GM19035 (cell line): Measurements from ENCODE around the gene HHEX.
"Not testable (repeated sequence)": the region's sequence is repeated elsewhere in the genome, so short reads cannot be mapped to it uniquely, and the experiment has no call there.

ENCODE experiments used
- ATAC-seq: cut with Tn5 transposase; IDR thresholded peaks from one replicate; pipeline ENCODE4 v1.9.1; 2021; ENCODE audit not compliant: unreplicated experiment

The HHEX gene

DNA sequence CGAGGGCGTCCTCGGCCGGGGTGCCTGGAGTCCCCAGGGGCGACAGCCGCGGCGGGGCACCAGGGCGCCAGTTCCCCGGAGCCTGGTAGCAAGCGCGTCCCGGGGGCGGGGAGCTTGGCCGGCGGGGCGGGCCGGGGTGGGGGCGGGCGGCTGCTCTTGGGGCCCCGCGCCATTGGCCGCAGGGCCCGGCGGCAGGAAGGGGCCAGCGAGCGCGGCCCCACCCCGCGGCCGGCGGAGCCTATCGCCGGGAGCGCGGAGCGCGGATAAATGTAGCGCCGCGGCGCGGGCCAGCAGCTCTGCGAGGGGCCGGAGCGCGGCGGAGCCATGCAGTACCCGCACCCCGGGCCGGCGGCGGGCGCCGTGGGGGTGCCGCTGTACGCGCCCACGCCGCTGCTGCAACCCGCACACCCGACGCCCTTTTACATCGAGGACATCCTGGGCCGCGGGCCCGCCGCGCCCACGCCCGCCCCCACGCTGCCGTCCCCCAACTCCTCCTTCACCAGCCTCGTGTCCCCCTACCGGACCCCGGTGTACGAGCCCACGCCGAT lies at the start of gene HHEX:
TSS of gene HHEX (plus strand) at position 293 of the 548 bp plus-strand sequence. CDS start at position 325, 32 bp downstream.
- peak; percentile 64 for ATAC-seq

- no peak for ATAC-seq
Measured at GRCh38 chr10:92640107-92640506, 49.6 kb upstream of the HHEX start.

GRCh38 chr10:92641492-92641891 lies 48.3 kb upstream of the HHEX start:
- ATAC-seq = no peak

DNA sequence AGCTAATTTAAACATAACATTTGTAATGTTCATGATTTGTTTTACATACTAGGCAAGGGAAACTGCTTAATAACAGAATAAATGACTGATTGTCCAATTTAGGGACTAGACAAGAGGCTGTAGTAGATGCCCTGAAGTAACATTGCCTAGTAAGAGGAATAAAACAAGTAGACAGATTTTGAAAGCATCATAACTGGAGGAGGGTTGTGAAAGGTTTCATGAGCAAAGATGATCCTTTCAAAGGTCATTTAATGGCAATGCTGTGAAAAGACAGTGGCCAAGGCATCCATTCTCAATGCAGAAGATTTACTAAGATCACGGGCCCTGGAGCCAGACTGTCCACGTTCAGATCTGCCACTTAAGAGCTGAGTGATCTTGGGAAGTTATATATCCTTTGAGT lies 44.8 kb upstream of the HHEX start:
- ATAC-seq = no peak

DNA sequence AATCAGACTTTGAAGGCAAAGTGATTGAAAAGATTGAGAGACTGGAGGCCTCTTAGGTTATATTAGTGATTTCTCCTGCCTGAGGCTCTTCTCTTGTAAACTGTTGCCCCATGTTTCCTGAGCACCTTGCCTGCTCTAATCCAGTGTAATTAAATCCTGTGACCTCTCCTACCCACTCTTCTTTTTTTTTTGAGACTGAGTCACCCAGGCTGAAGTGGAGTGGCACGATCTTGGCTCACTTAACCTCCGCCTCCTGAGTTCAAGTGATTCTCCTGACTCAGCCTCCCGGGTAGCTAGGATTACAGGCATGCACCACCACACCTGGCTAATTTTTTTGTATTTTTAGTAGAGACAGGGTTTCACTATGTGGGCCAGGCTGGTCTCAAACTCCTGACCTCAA lies 38.9 kb upstream of the HHEX start:
- ATAC-seq = not testable (repeated sequence)

GRCh38 chr10:92655426-92655825 lies 34.3 kb upstream of the HHEX start:
- ATAC-seq = no peak

DNA sequence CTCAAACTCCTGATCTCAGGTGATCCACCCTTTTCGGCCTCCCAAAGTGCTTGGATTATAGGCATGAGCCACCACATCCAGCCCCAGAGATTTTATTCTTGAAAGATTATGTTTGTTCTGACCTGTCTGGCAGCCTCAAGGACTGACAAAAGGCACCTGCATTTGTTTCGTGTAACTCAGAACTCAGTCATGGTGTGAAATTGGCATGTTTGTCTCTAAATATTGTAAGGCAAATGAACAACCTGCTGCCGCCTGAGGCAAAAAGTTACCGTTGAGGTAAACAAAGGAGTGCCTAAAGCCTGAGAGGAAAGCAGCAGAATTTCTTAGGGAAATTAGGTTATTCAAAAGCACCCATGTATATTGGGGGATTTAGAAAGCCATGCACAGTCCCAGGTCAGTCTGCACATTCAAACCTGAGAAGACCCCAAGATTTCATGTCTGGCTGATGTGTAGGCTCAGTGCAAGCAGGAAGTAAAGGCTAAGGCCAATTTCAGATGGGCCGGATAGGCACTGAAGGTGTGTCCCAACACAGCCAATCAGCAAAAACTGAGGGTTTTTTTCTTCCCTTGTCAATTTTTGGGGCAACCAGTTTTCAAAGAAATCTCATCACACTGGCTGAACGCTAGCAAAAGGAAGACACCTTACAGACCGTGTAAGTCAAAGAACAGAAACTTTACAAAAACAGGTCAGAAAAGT lies 33.3 kb upstream of the HHEX start:
- no peak for ATAC-seq

DNA sequence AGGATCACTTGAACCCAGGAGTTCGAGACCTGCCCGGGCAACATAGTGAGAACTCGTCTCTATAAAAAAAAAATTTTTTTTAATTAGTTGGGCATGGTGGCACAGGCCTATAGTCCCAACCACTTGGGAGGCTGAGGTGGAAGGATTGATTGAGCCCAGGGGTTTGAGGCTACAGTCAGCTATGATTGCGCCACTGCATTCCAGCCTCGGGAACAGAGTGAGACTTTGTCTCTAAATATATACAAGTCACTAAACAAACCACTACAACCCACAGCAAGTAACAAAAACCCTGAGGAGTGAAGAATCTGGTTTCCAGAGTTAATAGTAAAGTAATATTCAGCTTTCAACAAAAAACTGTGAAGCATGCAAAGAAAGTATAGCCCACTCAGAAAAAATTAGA lies 32.7 kb upstream of the HHEX start:
- ATAC-seq = no peak

- no peak for ATAC-seq
Measured at GRCh38 chr10:92662848-92663247, 26.9 kb upstream of the HHEX start.

DNA sequence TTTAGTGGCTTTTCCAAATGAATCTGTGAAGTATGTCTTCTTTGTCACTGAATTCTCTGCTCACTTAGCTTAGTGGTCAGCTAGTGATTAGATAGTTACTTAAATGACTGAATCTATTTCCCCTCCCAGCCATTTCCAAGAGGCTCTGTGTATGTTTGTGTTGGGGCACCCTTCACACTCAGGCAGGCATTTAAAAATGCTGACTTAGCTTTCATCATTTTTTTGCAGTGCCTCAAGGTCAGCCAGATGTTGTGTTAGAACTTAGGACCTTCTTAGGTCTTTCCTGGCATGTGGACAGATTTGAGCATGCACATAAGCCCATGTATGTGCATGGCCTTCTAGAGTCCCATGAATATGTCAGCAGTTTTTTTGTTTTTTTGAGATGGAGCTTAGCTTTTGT lies 25.4 kb upstream of the HHEX start:
- no peak for ATAC-seq

- ATAC-seq = no peak
Measured at GRCh38 chr10:92667078-92667477, 22.7 kb upstream of the HHEX start.

- no peak for ATAC-seq
Measured at GRCh38 chr10:92677708-92678107, 12.0 kb upstream of the HHEX start.

- no peak for ATAC-seq
Measured at GRCh38 chr10:92678206-92678605, 11.5 kb upstream of the HHEX start.

DNA sequence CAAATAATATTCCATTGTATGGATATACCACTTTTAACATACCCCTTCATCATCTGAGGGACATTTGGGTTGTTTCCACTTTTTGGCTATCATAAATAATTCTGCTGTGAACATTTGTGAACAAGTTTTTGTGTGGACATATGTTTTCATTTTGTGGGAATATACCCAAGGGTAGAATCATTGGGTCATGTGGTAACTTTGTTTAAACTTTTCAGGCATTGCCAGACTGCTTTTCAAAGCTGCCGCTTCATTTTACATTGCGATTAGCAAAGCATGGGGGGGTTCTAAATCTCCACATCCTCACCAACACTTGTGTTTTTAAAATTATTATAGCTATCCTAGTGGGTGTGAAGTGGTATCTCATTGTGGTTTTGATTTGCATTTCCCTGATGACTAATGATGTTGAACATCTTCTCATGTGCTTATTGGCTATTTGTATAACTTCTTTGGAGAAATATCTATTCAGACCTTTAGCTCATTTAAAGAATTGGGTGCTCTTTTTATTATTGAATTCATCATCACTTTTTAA lies 8.4 kb upstream of the HHEX start:
- ATAC-seq = no peak

- no peak for ATAC-seq
Measured at GRCh38 chr10:92688573-92688926, 1.2 kb upstream of the HHEX start.

DNA sequence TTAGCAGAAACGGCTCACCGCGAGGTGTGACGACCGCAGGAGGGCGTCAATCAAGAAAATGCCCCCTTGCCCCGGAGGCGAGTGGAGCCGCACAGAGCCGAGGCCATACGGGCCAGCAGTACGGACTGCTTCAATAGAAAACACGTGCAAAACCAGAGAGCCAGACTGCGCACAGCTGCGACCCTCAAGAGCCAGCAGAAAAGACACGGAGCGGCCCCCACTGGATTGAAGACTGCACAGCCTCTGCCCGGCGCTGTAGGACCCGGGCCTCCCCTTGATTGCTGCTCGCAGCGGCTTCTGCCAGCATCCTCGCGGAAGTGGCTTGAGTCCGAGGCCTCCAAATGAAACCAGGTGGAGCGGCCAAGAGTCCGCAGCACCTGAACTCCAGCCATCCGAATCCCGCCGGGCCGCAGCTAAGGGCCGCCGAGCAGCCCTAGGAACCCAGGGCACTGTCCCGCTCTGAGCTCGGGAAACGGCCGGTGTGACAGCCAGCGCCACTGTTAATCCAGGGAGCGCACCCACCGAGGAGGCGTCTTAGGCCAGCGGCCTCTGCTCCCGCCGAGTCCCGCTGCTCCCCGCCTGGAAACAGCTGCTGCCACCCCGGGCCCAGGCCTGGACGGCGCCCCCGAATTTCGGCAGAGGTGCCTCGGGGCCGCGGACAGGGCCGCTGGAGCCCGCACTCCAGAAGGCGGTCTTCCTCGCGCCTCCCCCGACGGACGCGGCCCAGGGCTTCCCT lies 660 bp upstream of the HHEX start:
- peak; percentile 19 for ATAC-seq

- ATAC-seq = peak; percentile 38
Measured at GRCh38 chr10:92690211-92690914, 608 bp downstream of the HHEX start.

DNA sequence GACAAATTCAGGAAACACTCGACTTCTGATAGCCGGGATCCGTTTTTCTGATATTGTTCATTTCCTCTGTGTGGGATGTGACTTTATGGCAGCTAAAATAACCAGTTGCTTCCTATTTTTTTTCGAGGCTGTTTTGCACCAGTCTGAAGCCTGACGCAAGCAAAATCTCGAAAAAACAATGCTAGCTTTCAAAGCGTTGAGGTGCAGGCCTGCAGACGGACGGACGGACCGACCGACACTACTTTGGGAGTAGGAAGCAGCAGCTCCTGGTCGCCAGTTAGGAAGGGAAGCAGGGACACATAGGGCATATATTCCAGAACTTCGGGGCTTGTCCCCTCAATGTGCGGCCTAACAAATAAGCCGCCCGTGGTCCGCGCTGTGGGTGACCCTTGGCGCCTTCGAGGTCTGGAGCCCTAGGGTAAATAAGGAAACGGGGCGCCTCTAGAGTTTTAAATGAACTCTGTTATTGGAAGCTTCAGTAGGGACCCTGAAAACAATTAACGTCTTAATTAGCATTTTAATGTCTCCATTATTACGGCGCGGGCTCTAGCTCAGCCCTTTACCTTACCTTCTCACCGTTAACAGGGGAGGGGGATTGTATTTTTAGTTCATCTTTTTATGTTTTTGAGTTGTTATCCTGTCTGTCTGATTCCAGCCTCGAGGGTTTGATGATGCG lies 1.3 kb downstream of the HHEX start:
- ATAC-seq = no peak

DNA sequence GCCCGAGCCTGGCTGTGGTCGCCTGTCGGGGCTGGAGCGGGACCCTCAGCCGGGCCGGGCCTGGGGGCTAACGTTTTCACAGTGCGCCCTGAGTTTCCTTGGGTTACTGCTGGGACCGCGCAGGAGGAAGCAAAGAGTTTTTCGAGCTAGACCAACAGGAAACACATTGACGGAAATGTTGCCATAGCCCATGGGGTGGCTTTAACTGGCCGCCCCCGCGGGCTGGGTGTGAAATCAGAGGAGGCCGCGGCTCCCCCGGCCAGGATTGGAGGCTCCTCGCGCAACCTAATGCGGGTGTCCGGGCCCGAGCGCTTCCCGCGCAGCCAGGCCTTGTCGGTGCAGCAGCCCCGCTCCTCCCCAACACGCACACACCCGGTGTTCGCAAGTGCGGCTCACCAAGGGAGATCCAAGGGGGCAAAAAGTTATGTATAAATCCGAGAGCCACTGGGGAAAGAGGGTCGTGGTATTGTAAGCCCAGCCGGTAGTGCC lies 1.9 kb downstream of the HHEX start:
- no peak for ATAC-seq

DNA sequence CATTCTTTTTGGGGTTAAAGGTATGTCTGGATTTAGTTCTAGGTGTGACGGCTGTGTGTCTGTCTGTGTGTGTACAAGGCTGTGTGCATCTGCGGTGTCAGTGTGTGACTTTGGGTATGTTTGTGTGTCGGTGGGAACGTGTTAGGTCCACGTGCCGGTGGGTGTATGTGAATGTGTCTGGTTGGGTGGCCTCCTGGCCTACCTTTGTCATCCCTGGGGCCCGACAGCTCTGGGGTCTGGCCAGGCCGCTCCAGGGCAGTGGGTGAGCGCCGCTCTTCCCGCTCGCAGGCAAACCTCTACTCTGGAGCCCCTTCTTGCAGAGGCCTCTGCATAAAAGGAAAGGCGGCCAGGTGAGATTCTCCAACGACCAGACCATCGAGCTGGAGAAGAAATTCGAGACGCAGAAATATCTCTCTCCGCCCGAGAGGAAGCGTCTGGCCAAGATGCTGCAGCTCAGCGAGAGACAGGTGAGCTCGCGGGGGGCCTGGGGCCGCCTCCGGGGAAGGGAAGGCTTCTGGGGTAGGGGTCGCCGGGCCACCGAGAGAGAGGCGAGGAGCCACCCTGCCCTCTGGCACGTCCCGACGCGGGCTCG lies 2.4 kb downstream of the HHEX start:
- ATAC-seq = no peak
